Erythroblast (primary cell): ENCODE data around the gene DNAAF1.

Experiments used
- DNase-seq, 2 experiments: peaks; one replicate each; lab custom pipeline; 2025; lab: John Stamatoyannopoulos, UW
- GATA1 ChIP-seq: IDR thresholded peaks from 2 replicates; pipeline ENCODE4 v1.6.1; 2011; ENCODE audit warnings: low read depth, mild to moderate bottlenecking, control low read depth, low read length, moderate library complexity
- POLR2A ChIP-seq: IDR thresholded peaks from 2 replicates; pipeline ENCODE4 v1.6.1; 2011; ENCODE audit warnings: mild to moderate bottlenecking, low read length

The DNAAF1 gene

GRCh38 chr16:84138824-84139627, 6.1 kb upstream of the DNAAF1 start:
- no peak for TF ChIP-seq GATA1
- TF ChIP-seq POLR2A: no peak
- no peak for DNase-seq

DNA sequence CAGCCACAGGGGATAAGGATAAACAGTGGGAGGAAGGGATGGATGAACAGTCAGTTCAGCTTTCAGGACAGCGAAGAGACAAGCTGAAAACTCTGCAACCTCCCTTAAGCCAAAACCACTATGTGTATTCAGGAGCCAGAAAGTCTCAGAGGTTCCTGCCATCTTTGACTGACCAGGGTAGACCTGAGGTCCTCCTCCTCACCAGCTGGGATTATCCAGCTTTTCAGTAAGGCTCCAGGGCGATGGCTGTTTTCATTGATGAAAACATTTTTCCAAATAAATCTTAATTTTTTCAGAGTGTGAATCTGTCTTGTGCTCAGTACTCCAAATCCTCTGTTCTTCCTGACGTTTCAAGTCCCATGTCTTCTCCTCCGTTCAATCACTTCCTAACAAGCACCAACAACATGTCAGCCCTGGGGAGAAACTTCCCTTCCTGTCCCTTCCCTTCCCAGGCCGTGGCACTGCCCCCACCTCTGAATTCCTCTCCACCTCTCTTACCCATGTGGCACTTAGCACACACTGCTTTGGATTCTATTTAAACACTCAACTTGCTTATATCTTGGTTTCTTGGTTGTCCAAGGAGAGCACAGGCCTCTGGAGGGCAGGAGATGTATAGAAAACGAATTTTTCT, 5.4 kb upstream of the DNAAF1 start:
- DNase-seq: no peak
- TF ChIP-seq GATA1: no peak
- TF ChIP-seq POLR2A: no peak

- DNase-seq: peak in 1 of 2 experiments; percentile 36
- TF ChIP-seq POLR2A: no peak
- no peak for TF ChIP-seq GATA1
Observed at GRCh38 chr16:84141143-84141670, 3.9 kb upstream of the DNAAF1 start.

- no peak for TF ChIP-seq POLR2A
- no peak for TF ChIP-seq GATA1
- DNase-seq: no peak
Observed at GRCh38 chr16:84143081-84143480, 2.0 kb upstream of the DNAAF1 start.

DNA sequence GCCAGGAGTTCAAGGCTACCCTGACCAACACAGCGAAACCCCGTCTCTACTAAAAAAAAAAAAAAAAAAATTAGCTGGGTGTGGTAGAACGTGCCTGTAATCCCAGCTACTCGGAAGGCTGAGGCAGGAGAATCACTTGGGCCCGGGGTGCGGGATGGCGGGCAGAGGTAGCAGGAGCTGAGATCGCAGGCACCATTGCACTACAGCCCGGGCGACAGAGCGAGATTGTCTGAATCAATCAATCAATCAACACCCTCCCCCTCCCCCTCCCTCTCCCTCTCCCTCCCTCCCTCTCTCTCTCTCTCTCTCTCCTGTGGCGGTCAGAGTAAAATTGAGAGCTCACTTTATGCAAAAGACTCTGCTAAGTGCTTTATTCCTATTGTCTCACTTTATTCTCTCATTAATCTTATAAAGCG, 1.3 kb upstream of the DNAAF1 start:
- TF ChIP-seq POLR2A: no peak
- no peak for TF ChIP-seq GATA1
- peak; percentile 24 to 26 for DNase-seq

DNA sequence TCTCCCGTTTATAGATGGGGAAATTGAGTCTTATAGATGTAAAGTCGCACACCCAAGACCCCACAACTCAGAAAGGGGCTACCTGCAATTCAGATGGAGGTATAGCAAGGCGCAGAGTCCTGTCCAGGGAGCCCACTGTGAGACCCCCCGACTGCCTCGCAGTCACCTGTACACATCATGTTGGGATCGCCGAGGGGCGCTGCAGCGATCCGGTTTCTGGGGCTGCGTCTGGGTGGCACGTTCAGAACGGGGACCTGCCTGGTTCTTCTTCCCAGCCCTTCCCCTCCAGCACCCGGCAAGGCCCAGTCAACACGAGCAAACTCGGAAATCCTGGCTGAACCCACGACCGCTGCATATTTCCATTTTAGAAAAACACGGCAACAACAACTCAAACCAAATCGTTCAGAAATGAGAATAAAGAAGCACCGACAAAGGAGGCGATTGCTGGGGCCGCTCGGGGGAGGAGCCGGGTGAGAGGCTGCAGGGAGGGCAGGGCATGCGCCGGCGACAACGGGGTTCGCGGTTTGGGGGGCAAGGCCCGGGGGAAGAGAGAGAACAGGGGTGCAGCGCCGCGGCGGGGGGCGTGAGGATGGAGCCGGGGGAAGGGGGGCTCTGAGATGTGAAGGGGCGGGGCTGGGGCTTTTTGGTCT, 774 bp upstream of the DNAAF1 start:
- peak; percentile 53 to 61 for DNase-seq
- TF ChIP-seq GATA1 (no peak), POLR2A (no peak)

GRCh38 chr16:84150926-84151325, 5.8 kb downstream of the DNAAF1 start:
- no peak for DNase-seq
- TF ChIP-seq POLR2A (no peak), GATA1 (no peak)

GRCh38 chr16:84153660-84154214, 8.6 kb downstream of the DNAAF1 start:
- no peak for DNase-seq
- TF ChIP-seq POLR2A (no peak), GATA1 (no peak)

GRCh38 chr16:84155226-84155625, 10.1 kb downstream of the DNAAF1 start:
- TF ChIP-seq GATA1: no peak
- TF ChIP-seq POLR2A: no peak
- DNase-seq: no peak

DNA sequence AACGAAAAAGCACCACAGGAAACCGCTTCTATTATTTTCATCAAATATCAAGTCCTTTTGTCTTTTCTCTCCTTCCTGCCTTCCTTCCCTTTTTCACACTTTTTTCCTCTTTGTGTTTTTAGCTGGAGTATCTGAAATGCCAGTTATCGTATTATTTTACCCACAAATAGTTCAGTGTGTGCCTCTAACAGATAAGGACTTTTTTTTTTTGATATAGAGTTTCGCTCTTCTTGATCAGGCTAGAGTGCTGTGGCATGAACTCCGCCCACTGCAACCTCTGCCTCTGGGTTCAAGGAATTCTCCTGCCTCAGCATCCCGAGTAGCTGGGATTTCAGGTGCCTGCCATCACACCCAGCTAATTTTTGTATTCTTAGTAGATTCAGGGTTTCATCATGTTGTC, 10.7 kb downstream of the DNAAF1 start:
- no peak for TF ChIP-seq POLR2A
- no peak for TF ChIP-seq GATA1
- DNase-seq: peak; percentile 18 to 39

DNA sequence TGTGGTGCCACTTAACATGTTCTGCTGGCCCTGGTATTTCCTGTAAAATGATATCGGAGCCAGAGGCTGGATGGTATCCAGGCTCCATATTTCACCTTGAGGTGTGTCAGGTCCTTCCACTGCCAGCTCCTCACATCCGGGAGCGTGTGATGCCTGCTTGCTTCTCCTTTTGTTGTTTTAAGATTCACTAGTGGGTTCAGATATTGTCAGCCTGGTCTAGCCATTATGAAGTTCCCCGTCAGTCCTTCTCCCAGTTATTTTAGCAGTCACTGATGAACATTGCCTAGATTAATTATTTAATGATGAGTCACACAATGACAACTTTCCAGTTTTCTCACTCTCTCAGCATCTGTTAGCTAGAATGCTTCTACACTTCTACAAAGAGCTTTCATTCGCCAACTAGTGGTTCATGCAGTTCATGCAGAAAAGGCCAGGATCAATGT, 11.3 kb downstream of the DNAAF1 start:
- TF ChIP-seq POLR2A (no peak), GATA1 (no peak)
- no peak for DNase-seq

- no peak for DNase-seq
- TF ChIP-seq POLR2A (no peak), GATA1 (no peak)
Observed at GRCh38 chr16:84159007-84159406, 13.9 kb downstream of the DNAAF1 start.

- no peak for TF ChIP-seq GATA1
- TF ChIP-seq POLR2A: no peak
- no peak for DNase-seq
Observed at GRCh38 chr16:84159800-84160199, 14.7 kb downstream of the DNAAF1 start.

DNA sequence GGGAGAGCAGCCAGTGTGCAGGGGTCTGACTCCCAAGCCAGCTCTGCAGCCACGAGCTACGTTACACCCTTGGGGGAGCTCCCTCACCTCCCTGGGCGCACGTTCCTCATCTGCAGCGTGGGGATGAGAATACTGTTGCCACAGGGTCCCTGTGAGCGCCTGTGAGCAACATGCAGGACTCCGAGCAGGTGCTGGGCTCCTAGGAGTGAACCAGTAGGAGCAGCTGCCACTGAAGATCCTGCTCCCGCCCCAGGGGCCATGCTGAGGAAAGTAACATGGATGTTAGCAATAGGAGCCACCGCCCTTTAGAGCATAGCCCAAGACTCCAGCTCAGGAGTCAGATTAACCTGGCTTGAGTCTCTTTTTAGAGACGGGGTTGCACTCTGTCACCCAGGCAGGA, 15.9 kb downstream of the DNAAF1 start:
- DNase-seq: no peak
- no peak for TF ChIP-seq GATA1
- TF ChIP-seq POLR2A: no peak
